Hepatocyte (in vitro differentiated cells): ENCODE data around the gene RANBP3L.

Experiments used
- EZH2phosphoT487 ChIP-seq: fragments of 200-600 bp; sonication (generic); IDR thresholded peaks from one replicate; pipeline ENCODE4 v1.6.1; 2018; ENCODE audit warnings: antibody characterized with exemption, mild to moderate bottlenecking, low read depth, moderate library complexity; ENCODE audit not compliant: unreplicated experiment, severe bottlenecking
- TF ChIP-seq, protein P1 (sequence below): fragments of 200-600 bp; sonication (generic); IDR thresholded peaks from 2 replicates; pipeline ENCODE4 v1.5.1; 2016; ENCODE audit warnings: antibody characterized with exemption, mild to moderate bottlenecking; ENCODE audit not compliant: poor library complexity

DNA sequence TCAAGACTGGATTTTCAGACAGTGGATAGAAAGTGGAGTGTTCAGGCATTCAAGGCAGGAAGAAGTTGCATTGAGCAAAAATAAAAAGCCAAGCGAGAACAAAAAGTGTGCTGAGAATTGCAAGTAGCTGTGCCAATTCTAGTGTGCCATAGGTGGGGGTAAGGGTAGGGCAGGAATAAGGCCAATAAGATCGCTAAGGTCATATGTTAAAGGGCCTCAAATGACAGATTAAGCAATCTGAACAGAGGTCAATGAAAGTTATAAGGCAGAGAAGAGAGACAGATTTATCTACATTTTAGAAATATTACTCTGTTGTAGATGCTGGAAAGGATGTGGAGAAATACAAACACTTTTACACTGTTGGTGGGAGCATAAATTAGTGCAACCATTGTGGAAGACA is 96.4 kb downstream of the RANBP3L start:
- TF ChIP-seq EZH2phosphoT487: no peak
- TF ChIP-seq, protein P1, sequence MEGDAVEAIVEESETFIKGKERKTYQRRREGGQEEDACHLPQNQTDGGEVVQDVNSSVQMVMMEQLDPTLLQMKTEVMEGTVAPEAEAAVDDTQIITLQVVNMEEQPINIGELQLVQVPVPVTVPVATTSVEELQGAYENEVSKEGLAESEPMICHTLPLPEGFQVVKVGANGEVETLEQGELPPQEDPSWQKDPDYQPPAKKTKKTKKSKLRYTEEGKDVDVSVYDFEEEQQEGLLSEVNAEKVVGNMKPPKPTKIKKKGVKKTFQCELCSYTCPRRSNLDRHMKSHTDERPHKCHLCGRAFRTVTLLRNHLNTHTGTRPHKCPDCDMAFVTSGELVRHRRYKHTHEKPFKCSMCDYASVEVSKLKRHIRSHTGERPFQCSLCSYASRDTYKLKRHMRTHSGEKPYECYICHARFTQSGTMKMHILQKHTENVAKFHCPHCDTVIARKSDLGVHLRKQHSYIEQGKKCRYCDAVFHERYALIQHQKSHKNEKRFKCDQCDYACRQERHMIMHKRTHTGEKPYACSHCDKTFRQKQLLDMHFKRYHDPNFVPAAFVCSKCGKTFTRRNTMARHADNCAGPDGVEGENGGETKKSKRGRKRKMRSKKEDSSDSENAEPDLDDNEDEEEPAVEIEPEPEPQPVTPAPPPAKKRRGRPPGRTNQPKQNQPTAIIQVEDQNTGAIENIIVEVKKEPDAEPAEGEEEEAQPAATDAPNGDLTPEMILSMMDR: no peak
